ENCODE data around the gene CRYBG1.

CRYBG1 gene

DNA sequence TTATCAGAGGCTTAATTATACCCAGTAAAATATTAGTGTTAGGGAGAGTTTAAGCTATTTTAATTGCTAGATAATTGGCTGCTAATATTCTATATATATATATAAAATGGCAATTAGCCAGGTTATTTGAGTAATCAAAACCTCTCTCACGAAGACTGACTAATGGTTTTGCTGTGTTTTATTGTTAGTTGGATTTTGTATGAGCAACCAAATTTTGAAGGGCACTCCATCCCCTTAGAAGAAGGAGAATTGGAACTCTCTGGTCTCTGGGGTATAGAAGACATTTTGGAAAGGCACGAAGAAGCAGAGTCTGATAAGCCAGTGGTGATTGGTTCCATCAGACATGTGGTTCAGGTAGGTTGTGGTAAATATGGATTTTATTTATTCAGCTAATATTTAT lies 166.6 kb downstream of the CRYBG1 start:
- H3K4me3 ChIP-seq (ENCODE audit: low read length), result no peak overlapping the region
- no peaks in the 10 kb centered on the region for H3K4me1 ChIP-seq (ENCODE audit: control insufficient read depth, insufficient read depth, low read length)
- H3K9ac ChIP-seq (ENCODE audit: low read length), result no peak overlapping the region
- H3K27me3 ChIP-seq (ENCODE audit: control insufficient read depth, insufficient read depth, low read length), result no peaks in the 10 kb centered on the region
- no peaks in the 10 kb centered on the region for H3K36me3 ChIP-seq (ENCODE audit: control insufficient read depth, insufficient read depth, low read length)
- no peaks in the 10 kb centered on the region for H3K9me3 ChIP-seq (ENCODE audit: control insufficient read depth, low read length)

- H3K27me3 ChIP-seq (ENCODE audit: control insufficient read depth, insufficient read depth, low read length), result no peaks in the 10 kb centered on the region
- H3K4me3 ChIP-seq (ENCODE audit: low read length), result no peak overlapping the region
- H3K9ac ChIP-seq (ENCODE audit: low read length), result no peak overlapping the region
- no peaks in the 10 kb centered on the region for H3K36me3 ChIP-seq (ENCODE audit: control insufficient read depth, insufficient read depth, low read length)
- no peaks in the 10 kb centered on the region for H3K4me1 ChIP-seq (ENCODE audit: control insufficient read depth, insufficient read depth, low read length)
- H3K9me3 ChIP-seq (ENCODE audit: control insufficient read depth, low read length), result no peaks in the 10 kb centered on the region
These were observed 167.5 kb downstream of the CRYBG1 start for GRCh38 chr6:106527979-106528378.

DNA sequence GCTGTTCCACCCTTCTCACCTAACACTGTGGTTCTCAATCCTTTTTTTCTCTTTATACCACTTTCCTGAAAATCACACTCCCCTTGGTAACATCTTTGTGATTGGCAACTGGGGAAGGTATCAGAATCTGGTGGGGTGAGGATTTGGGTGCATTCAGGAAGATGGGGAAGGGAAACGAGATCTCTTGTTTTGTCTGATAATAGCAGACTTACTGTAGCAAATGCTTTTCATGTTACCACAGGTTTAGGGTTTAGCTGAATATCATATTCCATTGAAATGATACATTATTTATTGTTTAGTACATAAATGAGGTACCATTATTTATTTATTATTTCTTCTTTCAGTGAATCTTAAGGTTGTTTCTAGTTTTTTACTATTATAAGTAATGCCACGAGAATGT lies 168.0 kb downstream of the CRYBG1 start:
- no peaks in the 10 kb centered on the region for H3K36me3 ChIP-seq (ENCODE audit: control insufficient read depth, insufficient read depth, low read length)
- H3K9ac ChIP-seq (ENCODE audit: low read length), result no peak overlapping the region
- no peaks in the 10 kb centered on the region for H3K4me1 ChIP-seq (ENCODE audit: control insufficient read depth, insufficient read depth, low read length)
- H3K27me3 ChIP-seq (ENCODE audit: control insufficient read depth, insufficient read depth, low read length), result no peaks in the 10 kb centered on the region
- no peak overlapping the region for H3K4me3 ChIP-seq (ENCODE audit: low read length)
- no peaks in the 10 kb centered on the region for H3K9me3 ChIP-seq (ENCODE audit: control insufficient read depth, low read length)

DNA sequence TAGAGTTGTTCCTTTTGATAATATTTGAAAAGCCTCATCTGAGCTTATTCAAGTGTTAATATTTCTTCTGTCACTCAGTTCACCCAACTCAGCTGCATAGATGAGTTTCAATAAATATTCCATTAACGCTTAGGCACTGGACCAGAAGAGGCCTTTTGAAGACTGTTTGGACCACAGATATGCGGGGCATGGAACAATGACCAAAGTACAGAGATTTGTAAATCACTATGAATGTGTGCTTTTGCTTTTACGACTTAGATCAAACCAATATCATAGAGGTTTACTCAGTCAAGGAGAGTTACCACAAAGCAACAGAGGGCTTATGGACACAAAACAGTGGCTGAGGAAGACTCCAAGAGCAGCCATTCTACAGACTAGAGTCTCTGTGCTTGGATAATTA lies 168.9 kb downstream of the CRYBG1 start:
- Histone ChIP-seq H3K4me1 (ENCODE audit: control insufficient read depth, insufficient read depth, low read length) (no peaks in the 10 kb centered on the region), H3K27me3 (ENCODE audit: control insufficient read depth, insufficient read depth, low read length) (no peaks in the 10 kb centered on the region), H3K9ac (ENCODE audit: low read length) (no peak overlapping the region), H3K4me3 (ENCODE audit: low read length) (no peak overlapping the region), H3K36me3 (ENCODE audit: control insufficient read depth, insufficient read depth, low read length) (no peaks in the 10 kb centered on the region), H3K9me3 (ENCODE audit: control insufficient read depth, low read length) (no peaks in the 10 kb centered on the region)

GRCh38 chr6:106530026-106530425 lies 169.5 kb downstream of the CRYBG1 start:
- H3K27me3 ChIP-seq (ENCODE audit: control insufficient read depth, insufficient read depth, low read length), result no peaks in the 10 kb centered on the region
- H3K4me1 ChIP-seq (ENCODE audit: control insufficient read depth, insufficient read depth, low read length), result no peaks in the 10 kb centered on the region
- H3K4me3 ChIP-seq (ENCODE audit: low read length), result no peak overlapping the region
- H3K9me3 ChIP-seq (ENCODE audit: control insufficient read depth, low read length), result no peaks in the 10 kb centered on the region
- no peak overlapping the region for H3K9ac ChIP-seq (ENCODE audit: low read length)
- no peaks in the 10 kb centered on the region for H3K36me3 ChIP-seq (ENCODE audit: control insufficient read depth, insufficient read depth, low read length)

- Histone ChIP-seq H3K27me3 (ENCODE audit: control insufficient read depth, insufficient read depth, low read length) (no peaks in the 10 kb centered on the region), H3K9me3 (ENCODE audit: control insufficient read depth, low read length) (no peaks in the 10 kb centered on the region), H3K36me3 (ENCODE audit: control insufficient read depth, insufficient read depth, low read length) (no peaks in the 10 kb centered on the region), H3K4me3 (ENCODE audit: low read length) (no peak overlapping the region), H3K4me1 (ENCODE audit: control insufficient read depth, insufficient read depth, low read length) (no peaks in the 10 kb centered on the region), H3K9ac (ENCODE audit: low read length) (no peak overlapping the region)
These were observed 170.0 kb downstream of the CRYBG1 start for GRCh38 chr6:106530502-106530901.

DNA sequence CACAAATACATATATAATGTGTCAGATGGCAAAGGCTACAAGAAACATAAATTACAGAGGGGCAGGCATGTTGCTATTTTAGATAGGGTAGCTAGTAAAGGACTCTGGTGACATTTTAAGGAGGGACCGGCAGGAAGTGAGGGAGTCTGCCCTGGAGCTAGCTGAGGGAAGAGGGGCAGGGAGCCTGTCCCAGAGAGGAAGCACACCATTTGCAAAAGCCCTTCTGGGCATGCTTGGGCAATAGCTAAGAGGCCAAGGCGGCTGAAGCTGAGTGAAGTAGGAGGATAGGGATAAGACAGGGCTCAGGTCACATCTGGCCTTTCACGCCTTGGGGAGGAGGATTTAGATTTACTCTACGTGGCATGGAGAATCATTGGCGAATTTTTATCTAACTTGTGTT lies 172.5 kb downstream of the CRYBG1 start:
- Histone ChIP-seq H3K4me1 (ENCODE audit: control insufficient read depth, insufficient read depth, low read length) (no peaks in the 10 kb centered on the region), H3K27me3 (ENCODE audit: control insufficient read depth, insufficient read depth, low read length) (no peaks in the 10 kb centered on the region), H3K9ac (ENCODE audit: low read length) (no peak overlapping the region), H3K36me3 (ENCODE audit: control insufficient read depth, insufficient read depth, low read length) (no peaks in the 10 kb centered on the region), H3K4me3 (ENCODE audit: low read length) (no peak overlapping the region), H3K9me3 (ENCODE audit: control insufficient read depth, low read length) (no peaks in the 10 kb centered on the region)

- H3K27me3 ChIP-seq (ENCODE audit: control insufficient read depth, insufficient read depth, low read length), result no peaks in the 10 kb centered on the region
- H3K4me1 ChIP-seq (ENCODE audit: control insufficient read depth, insufficient read depth, low read length), result no peaks in the 10 kb centered on the region
- no peaks in the 10 kb centered on the region for H3K9me3 ChIP-seq (ENCODE audit: control insufficient read depth, low read length)
- H3K4me3 ChIP-seq (ENCODE audit: low read length), result no peak overlapping the region
- no peak overlapping the region for H3K9ac ChIP-seq (ENCODE audit: low read length)
- H3K36me3 ChIP-seq (ENCODE audit: control insufficient read depth, insufficient read depth, low read length), result no peaks in the 10 kb centered on the region
These were observed 173.5 kb downstream of the CRYBG1 start for GRCh38 chr6:106534004-106534403.

DNA sequence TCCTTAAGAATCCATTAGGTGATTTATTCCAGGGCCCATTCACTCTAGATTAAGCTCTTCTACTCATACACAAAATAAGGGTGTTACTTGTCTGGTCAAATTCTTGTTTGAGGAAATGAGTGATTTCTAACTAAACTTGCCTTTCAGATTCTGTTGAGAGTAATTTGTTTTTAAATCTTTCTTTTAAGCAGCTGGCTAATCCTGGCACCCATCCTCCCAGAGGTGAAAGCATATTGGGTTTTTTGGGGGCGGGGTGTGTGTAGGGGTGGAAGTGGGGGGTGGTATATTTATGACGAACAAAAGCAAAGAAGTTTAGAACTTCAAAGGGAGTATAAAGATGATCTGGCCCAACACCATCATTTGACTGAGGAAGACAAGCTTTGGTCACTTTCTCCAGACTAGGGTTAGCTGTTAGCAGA lies 174.1 kb downstream of the CRYBG1 start:
- H3K27me3 ChIP-seq (ENCODE audit: control insufficient read depth, insufficient read depth, low read length), result no peaks in the 10 kb centered on the region
- no peak overlapping the region for H3K4me3 ChIP-seq (ENCODE audit: low read length)
- H3K36me3 ChIP-seq (ENCODE audit: control insufficient read depth, insufficient read depth, low read length), result peaks cover 4% of the 10 kb centered on the region
- H3K9ac ChIP-seq (ENCODE audit: low read length), result no peak overlapping the region
- H3K9me3 ChIP-seq (ENCODE audit: control insufficient read depth, low read length), result no peaks in the 10 kb centered on the region
- H3K4me1 ChIP-seq (ENCODE audit: control insufficient read depth, insufficient read depth, low read length), result no peaks in the 10 kb centered on the region

GRCh38 chr6:106535012-106535411 lies 174.5 kb downstream of the CRYBG1 start:
- Histone ChIP-seq H3K4me1 (ENCODE audit: control insufficient read depth, insufficient read depth, low read length) (no peaks in the 10 kb centered on the region), H3K27me3 (ENCODE audit: control insufficient read depth, insufficient read depth, low read length) (no peaks in the 10 kb centered on the region), H3K36me3 (ENCODE audit: control insufficient read depth, insufficient read depth, low read length) (peaks cover 5% of the 10 kb centered on the region), H3K9ac (ENCODE audit: low read length) (no peak overlapping the region), H3K9me3 (ENCODE audit: control insufficient read depth, low read length) (no peaks in the 10 kb centered on the region), H3K4me3 (ENCODE audit: low read length) (no peak overlapping the region)

- Histone ChIP-seq H3K36me3 (ENCODE audit: control insufficient read depth, insufficient read depth, low read length) (peaks cover 5% of the 10 kb centered on the region), H3K27me3 (ENCODE audit: control insufficient read depth, insufficient read depth, low read length) (no peaks in the 10 kb centered on the region), H3K9ac (ENCODE audit: low read length) (no peak overlapping the region), H3K9me3 (ENCODE audit: control insufficient read depth, low read length) (no peaks in the 10 kb centered on the region), H3K4me1 (ENCODE audit: control insufficient read depth, insufficient read depth, low read length) (no peaks in the 10 kb centered on the region), H3K4me3 (ENCODE audit: low read length) (no peak overlapping the region)
These were observed 175.8 kb downstream of the CRYBG1 start for GRCh38 chr6:106536357-106536756.

DNA sequence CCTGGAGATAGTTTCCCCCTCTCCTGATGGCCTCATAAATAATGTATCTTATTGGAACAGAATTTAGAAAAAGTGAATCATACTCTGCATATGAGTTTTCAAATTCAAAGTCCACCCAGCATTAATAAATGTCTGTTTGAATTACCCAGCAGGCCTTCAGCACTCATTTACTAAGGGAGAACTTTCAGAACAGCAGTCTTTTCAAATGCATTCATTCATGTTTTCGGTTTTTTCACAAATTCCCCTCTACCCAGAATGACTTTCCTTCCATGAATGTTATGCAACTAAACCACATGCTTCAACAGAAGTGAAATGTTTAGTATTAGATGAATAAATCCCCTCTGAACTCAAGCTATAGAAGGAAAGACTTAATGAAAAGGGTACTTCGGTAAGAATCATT lies 176.3 kb downstream of the CRYBG1 start:
- no peak overlapping the region for H3K9ac ChIP-seq (ENCODE audit: low read length)
- H3K36me3 ChIP-seq (ENCODE audit: control insufficient read depth, insufficient read depth, low read length), result peaks cover 5% of the 10 kb centered on the region
- H3K9me3 ChIP-seq (ENCODE audit: control insufficient read depth, low read length), result no peaks in the 10 kb centered on the region
- no peaks in the 10 kb centered on the region for H3K27me3 ChIP-seq (ENCODE audit: control insufficient read depth, insufficient read depth, low read length)
- no peaks in the 10 kb centered on the region for H3K4me1 ChIP-seq (ENCODE audit: control insufficient read depth, insufficient read depth, low read length)
- H3K4me3 ChIP-seq (ENCODE audit: low read length), result no peak overlapping the region

- Histone ChIP-seq H3K4me1 (ENCODE audit: control insufficient read depth, insufficient read depth, low read length) (no peaks in the 10 kb centered on the region), H3K4me3 (ENCODE audit: low read length) (no peak overlapping the region), H3K9ac (ENCODE audit: low read length) (no peak overlapping the region), H3K9me3 (ENCODE audit: control insufficient read depth, low read length) (no peaks in the 10 kb centered on the region), H3K36me3 (ENCODE audit: control insufficient read depth, insufficient read depth, low read length) (peaks cover 5% of the 10 kb centered on the region), H3K27me3 (ENCODE audit: control insufficient read depth, insufficient read depth, low read length) (no peaks in the 10 kb centered on the region)
These were observed 177.1 kb downstream of the CRYBG1 start for GRCh38 chr6:106537662-106538061.

Measured in mucosa of stomach (tissue), 1 donor.